GM21360 (cell line): ENCODE results near the gene FAM193A.

Experiments used
- ATAC-seq: cut with Tn5 transposase; IDR thresholded peaks from one replicate; pipeline ENCODE4 v1.9.1; 2021; ENCODE audit warnings: mild to moderate bottlenecking, moderate library complexity; ENCODE audit not compliant: unreplicated experiment

Gene FAM193A

DNA sequence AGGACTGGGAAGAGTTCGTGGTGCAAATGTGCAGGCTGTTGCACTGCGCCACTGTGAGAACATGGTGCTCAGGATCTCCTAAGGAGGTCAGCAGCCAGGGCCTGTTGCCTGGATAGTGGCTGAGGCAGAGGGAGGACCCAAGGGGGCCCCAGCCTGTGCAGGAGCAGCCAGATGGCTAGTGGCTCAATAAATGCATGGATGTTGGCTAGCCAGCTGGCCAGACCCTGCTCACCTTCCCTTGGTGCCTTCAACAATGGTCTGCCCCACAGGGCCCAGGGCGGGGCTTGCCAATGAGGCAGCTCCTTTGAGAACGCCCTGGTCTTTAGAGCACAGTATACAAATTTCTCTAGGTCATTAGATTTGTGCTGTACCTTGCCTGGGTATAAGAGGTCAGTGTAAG is 152.2 kb downstream of the FAM193A start:
- no peak for ATAC-seq

GRCh38 chr4:2689114-2689513 is 152.7 kb downstream of the FAM193A start:
- ATAC-seq = no peak

DNA sequence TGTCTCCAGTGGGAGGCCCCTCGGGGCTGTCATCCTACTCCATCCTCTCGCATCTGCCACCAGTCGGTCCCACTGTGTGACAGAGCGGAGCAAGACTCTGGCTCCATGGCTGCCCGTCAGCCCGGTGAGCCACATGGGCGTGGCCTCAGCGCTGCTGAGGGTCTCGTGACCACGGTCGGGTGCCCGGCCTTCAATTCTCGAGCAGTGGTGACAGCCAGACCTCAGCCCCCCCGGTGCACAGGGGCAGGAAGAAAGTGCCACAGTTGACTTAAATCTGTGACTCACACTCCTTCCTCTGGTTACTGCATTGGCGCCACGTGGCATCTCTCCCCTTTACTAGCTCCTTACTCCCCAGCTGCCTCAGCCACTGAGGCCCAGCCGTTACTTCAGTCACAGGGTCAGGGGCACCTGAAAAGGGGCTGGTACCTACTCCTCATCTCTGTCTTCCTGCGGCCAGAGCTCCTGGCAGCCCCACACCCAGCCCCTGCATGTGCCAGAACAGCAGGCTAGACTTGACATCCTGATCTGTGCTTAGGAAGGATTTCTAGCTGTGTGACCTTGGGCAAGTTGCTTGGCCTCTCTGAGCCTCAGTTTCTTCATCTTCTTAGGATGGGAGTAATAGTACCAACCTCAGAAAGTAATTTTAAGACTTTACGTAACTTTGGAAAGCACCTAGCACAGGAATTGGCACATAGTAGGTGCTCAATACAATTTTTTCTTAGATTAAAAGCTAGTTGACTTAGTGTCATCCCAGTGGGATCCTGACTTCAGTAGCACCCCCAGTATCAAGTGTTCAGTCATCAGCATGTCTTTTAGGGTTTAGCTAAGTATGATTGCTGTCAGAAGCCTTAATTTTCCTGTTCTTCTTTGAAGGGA is 153.6 kb downstream of the FAM193A start:
- peak; percentile 43 for ATAC-seq

GRCh38 chr4:2691313-2691712 is 154.9 kb downstream of the FAM193A start:
- ATAC-seq = no peak

DNA sequence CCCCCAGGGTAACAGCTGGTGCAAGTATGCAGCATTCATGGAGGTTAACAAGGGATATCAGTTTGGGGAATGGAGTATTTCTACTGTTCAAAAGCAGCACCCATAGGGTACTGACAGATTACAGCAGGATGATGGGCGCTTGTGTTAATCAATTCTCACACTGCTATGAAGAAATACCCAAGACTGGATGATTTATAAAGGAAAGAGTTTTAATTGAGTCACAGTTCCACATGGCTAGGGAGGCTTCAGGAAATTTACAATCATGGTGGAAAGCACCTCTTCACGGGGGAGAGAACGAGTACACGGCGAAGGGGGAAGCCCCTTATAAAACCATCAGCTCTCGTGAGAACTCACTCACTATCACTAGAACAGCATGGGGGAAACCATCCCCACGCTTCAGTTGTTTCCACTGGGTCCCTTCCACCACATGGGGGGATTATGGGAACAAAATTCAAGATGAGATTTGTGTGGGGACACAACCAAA is 155.5 kb downstream of the FAM193A start:
- ATAC-seq = no peak

DNA sequence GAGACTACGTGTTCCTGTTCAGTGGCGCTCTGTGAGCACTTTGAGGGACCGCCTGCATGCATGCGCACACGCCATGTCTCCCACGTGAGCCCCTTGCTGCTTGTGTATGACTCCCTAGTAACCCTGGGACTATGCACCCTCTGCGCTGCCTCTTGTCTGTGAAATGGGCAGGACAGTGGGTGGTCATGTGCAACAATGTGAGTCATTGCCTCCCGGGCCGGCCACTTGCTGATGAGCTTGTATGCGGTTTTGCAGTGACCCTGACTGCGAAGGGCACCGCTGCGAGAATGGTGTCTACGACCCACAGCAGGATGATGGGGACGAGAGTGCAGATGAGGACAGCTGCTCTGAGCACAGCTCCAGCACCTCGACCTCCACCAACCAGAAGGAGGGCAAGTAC is 158.2 kb downstream of the FAM193A start:
- ATAC-seq = no peak

- ATAC-seq = no peak
Measured at GRCh38 chr4:2695346-2696060, 159.1 kb downstream of the FAM193A start.

- ATAC-seq = peak; percentile 88
Measured at GRCh38 chr4:2696423-2696822, 160.0 kb downstream of the FAM193A start.

GRCh38 chr4:2697995-2698414 is 161.6 kb downstream of the FAM193A start:
- ATAC-seq = no peak

- ATAC-seq = no peak
Measured at GRCh38 chr4:2698504-2698903, 162.1 kb downstream of the FAM193A start.

DNA sequence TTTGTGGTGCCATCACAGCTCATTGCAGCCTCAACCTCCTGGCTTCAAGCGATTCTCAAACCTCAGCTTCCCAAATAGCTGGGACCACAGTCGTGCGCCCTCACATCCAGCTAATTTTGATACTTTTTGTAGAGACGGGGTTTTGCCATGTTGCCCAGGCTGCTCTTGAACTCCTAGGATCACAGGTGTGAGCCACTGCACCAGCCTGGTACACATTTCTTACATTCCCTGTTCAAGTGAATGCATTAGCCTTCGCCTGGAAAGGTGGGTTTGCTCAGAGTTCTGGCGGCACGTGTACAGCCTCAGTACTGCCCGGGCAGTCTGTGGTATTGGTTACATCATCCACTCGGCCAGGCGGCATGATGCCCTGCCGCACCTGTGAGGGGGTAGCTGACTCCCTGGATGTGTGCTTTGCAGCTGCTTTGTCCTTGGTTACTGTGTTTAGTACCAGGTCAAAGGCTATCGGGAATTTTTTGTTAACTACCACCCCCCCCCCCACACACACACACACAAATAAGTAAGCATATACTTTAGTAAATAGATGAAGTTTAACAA is 162.6 kb downstream of the FAM193A start:
- no peak for ATAC-seq

- ATAC-seq = no peak
Measured at GRCh38 chr4:2699534-2699933, 163.1 kb downstream of the FAM193A start.

DNA sequence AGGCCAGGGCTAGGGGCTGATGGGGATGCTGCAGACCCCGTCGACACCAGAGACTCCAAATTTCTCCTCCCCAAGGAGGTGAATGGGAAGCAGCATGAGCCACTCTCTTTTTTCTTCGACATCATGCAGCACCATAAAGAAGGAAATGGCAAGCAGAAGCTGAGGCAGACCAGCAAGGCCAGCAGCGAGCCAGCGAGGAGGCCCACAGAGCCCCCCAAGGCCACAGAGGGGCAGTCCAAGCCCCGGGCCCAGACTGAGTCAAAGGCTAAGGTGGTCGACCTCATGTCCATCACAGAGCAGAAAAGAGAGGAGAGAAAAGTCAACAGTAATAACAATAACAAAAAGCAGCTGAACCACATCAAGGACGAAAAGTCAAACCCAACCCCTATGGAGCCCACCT is 163.6 kb downstream of the FAM193A start:
- no peak for ATAC-seq

DNA sequence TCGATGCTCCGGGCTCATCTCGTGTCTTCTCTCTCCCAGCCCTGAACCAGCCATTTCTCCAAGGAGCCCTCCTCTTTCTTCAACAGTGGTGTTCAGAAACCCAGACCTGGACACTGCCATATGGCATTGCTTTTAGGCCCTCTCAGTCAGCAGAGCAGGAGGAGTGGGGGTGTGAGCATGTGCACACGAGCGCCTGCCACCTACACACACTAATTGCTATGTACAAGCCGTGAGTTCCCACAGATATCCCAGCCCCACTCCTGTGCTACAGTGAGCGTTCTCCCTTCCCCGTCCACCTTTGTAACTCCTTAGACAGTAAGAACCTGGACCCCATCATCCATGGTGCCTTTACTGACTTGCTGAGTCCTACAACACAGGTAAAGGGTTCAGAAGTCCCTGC is 165.9 kb downstream of the FAM193A start:
- no peak for ATAC-seq

- no peak for ATAC-seq
Measured at GRCh38 chr4:2702770-2703169, 166.3 kb downstream of the FAM193A start.

DNA sequence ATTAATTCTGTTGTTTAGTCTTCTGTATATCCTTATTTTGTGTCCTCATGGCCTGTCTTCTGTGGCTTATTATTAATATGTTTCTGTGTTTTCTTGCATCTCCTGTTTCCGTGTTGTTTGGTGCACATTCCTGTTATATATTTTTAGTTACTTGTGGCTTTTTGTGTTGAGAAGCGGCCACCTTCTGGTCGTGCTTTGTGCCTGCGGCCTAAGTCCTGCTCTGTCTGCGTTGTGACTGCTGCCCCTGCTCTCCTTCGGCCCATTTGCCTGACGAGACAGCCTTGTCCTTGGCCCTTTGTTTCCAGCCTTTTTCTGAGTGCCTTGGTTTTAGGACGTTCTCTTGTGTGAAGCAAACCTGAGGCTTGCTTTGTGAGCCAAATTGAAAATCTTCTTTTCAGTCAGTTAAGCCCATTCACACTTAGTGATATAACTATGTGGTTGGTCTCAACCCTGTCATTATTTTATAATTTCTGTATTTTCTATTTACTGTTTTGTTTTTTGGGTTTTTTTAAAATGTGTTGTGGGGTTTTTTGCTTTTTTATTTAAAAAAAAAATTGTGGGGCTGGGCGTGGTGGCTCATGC is 175.9 kb downstream of the FAM193A start:
- ATAC-seq = no peak

- ATAC-seq = no peak
Measured at GRCh38 chr4:2713337-2713736, 176.9 kb downstream of the FAM193A start.

DNA sequence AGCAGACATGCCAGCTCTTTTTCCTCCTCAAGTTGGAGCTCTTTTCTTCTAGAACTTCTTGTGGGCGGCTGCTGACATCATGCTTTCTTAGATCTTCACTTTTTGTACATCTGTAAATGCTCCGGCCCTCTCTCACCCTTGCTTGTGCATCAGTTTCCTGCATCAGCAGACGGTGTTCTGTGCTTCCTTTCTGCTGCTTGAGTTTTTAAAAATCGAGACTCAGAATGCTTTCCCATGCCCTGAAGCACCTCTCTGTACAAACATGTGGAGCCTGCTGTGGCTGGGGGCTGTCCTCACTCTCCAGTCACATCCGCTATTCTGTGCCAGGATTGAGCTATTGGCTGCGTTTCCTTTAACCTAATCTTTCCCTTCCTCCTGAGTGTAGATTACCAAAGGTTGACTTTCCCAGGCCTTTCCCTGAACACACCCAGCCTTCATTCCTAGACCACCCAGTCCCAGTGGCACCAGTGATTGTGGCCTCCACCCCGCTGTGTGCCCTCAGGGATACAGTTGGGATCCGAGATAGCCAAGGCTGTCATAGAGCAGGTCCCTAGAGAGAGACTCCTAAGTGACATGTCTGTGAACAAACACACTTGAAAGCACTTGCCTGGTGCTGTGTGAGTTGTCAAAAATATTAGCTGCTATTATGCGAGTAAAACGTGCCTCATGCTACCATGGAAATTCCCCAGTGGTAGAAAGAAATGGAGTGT is 177.8 kb downstream of the FAM193A start:
- ATAC-seq = no peak

GRCh38 chr4:2714918-2715317 is 178.5 kb downstream of the FAM193A start:
- no peak for ATAC-seq

DNA sequence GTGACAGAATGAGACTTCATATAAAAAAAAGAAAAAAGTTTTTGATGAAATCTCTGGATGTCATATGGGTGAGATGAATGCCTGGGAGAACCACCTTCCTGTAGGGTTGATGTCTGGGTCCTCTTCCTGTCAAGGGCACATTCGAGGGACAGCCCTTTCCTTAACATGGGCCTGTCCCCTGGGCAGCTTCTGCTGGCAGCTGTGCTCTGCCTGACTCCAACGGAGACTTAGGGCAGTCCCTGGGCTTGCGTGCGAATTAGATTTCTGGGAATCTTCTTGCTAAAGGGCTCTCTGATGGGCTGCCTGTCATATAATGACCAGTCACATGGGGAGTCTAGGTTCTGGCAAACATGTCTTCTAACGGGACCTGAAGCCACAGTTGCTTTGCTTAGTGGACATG is 179.0 kb downstream of the FAM193A start:
- no peak for ATAC-seq

GRCh38 chr4:2716236-2716635 is 179.8 kb downstream of the FAM193A start:
- ATAC-seq = no peak
